Measurements from ENCODE around the gene YTHDF1. TPM values are rescaled to one million over a fixed set of nuclear protein-coding genes. Genes with fewer than 3 reads are reported as not detected.

The YTHDF1 gene
- total and polyA plus RNA-seq, 12 donors: 15.3 to 31.6 (median 21.4) TPM

DNA sequence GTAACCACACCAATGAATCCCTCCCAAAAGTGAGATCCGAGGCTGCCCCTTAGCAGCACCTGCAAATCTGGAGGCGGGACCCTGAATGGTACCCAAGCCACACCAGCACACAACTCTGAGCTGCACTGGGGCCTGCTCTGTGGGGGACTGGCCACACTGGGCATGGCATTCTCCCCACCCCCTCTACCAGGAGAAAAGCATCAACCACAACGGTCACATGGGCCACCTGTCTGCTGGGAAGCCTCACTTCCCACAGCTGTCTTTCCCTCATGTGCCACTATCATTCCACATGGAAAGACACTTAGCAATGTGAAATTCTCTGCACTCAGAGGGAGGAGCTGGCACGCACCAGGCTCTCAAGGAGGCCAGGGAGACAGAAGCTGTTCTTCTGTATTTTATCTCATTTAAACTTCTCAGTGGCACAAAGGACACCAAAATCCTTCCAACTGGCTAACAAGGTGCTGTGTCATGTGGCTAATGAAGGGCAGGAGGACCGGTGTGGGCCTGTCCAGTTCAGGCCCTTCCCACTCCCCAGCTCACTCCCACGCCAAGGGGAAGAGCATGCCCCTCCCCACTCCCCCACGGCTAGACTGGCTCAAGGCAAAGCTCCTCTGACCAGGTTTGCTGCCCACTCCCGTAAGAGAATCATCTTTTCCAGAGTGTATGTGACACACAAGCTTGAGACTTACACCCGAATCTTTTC lies 19.0 kb downstream of the YTHDF1 start:
- 63 to 72% methylated on average over 9 of the region's 9 CpGs for WGBS, 2 donors
- peaks cover 0 to 75% (median 16%) of the 10 kb centered on the region in 9 donors for H3K36me3 ChIP-seq
- H3K27ac ChIP-seq: no peak overlapping the region
- H3K9me3 ChIP-seq: no peaks in the 10 kb centered on the region
- DNase-seq (no peak), ATAC-seq (peak in 1 of 8 donors; percentile 53)
- intact Hi-C loops (cut with DNase I): no loop called here
- H3K27me3 ChIP-seq: no peaks in the 10 kb centered on the region
- peaks cover 0 to 33% (median 20%) of the 10 kb centered on the region in 9 donors for H3K4me1 ChIP-seq
- no peak overlapping the region for H3K4me3 ChIP-seq
- TF ChIP-seq, protein P1, sequence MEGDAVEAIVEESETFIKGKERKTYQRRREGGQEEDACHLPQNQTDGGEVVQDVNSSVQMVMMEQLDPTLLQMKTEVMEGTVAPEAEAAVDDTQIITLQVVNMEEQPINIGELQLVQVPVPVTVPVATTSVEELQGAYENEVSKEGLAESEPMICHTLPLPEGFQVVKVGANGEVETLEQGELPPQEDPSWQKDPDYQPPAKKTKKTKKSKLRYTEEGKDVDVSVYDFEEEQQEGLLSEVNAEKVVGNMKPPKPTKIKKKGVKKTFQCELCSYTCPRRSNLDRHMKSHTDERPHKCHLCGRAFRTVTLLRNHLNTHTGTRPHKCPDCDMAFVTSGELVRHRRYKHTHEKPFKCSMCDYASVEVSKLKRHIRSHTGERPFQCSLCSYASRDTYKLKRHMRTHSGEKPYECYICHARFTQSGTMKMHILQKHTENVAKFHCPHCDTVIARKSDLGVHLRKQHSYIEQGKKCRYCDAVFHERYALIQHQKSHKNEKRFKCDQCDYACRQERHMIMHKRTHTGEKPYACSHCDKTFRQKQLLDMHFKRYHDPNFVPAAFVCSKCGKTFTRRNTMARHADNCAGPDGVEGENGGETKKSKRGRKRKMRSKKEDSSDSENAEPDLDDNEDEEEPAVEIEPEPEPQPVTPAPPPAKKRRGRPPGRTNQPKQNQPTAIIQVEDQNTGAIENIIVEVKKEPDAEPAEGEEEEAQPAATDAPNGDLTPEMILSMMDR (IDR thresholded peaks at IDR 0.05): no peak

DNA sequence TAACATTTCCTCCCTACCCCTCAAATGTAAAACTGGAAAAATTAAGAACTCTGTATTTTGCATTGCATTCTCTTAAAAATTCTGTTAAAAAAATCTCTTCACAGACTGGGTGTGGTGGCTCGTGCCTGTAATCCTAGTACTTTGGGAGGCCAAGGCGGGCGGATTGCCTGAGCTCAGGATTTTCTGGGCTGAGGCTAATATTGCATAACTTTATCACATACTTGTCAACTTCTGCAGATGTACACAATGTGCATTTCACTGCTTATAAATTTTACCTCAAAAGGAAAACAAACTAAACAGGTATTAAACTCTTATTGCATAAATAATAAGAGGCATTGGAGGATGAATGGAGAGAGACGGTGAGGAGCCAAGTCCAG lies 21.1 kb downstream of the YTHDF1 start:
- 98 to 99% methylated on average over 4 of the region's 4 CpGs for WGBS, 2 donors
- no peak overlapping the region for H3K4me3 ChIP-seq
- intact Hi-C loops (cut with DNase I): no loop called here

DNA sequence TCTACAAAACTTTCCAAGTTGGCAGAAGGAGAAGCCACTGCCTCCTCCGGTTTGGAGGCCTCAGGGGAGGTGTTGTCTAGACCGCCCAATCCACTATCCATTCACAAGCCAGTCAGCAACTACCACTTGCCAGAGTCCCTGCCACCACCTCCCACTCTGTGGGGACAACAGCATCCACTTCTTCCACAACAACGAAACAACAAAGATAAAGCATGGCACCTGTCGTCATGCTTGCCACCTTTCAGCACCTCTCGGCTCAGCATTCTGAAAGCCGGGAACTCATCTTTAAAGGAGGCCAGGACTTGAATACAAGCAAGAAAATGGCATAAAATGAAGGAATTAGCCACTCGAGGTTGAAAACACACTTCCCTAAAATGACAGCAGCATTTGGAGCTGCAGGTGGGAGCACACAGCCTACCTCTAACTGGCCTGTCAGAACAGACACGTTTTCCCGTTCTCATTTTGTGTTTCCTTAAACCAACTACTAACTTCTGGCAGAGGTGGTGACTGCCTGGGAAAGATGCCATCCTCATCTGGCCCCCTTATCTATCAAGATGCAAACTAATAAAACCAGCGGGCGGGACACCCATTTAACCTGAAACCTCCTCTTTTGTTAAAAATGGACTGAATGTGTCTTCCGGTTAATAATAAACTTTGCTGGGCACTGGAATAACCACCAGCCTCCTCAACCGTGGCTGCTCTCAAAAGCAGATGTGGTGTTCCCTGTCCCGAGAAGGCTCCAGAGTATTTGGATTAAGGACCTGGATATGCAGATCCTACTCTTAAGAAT lies 21.7 kb downstream of the YTHDF1 start:
- 79 to 82% methylated on average over 14 of the region's 14 CpGs for WGBS, 2 donors
- Histone ChIP-seq H3K4me3 (no peak overlapping the region), H3K27ac (no peak overlapping the region), H3K4me1 (peaks cover 0 to 26% (median 20%) of the 10 kb centered on the region in 9 donors), H3K9me3 (no peaks in the 10 kb centered on the region), H3K27me3 (no peaks in the 10 kb centered on the region), H3K36me3 (peaks cover 0 to 47% (median 12%) of the 10 kb centered on the region in 9 donors)
- DNase-seq (no peak), ATAC-seq (no peak)
- intact Hi-C loops (cut with DNase I): no loop called here
- TF ChIP-seq, protein P1 (IDR thresholded peaks at IDR 0.05): no peak

More for the DNA sequence above, 21.1 kb downstream of the YTHDF1 start:
- Histone ChIP-seq H3K27ac (no peak overlapping the region), H3K9me3 (no peaks in the 10 kb centered on the region), H3K36me3 (peaks cover 0 to 53% (median 12%) of the 10 kb centered on the region in 9 donors), H3K27me3 (no peaks in the 10 kb centered on the region), H3K4me1 (peaks cover 0 to 26% (median 20%) of the 10 kb centered on the region in 9 donors)
- ATAC-seq: no peak
- TF ChIP-seq, protein P1 (IDR thresholded peaks at IDR 0.05): no peak
- DNase-seq: no peak

DNA sequence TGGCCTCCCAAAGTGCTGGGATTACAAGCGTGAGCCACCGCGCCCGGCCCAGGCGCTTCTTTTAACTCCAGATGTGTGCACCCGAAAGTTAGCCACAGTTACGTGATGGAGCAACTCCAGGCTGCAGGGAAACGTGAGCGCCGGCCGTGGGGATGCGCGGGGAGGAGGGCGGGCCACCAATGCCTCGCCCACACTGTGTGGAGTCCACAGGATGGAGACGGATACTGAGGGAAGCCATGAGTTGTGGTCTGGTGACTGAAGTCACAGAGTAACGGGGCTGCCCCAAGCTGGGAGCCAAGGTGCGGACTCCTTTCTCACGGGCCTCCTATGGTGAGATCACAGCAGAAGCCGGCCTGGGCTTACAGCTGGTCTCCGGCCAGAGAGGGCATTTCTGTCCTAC lies 23.2 kb downstream of the YTHDF1 start:
- ATAC-seq: no peak
- peaks cover 0 to 12% (median 8%) of the 10 kb centered on the region in 9 donors for H3K4me1 ChIP-seq
- H3K27me3 ChIP-seq: peaks cover 0 to 2% (median 0%) of the 10 kb centered on the region in 7 donors
- TF ChIP-seq, protein P1 (IDR thresholded peaks at IDR 0.05): no peak
- peaks cover 0 to 36% (median 12%) of the 10 kb centered on the region in 9 donors for H3K36me3 ChIP-seq
- intact Hi-C loops (cut with DNase I): no loop called here
- no peak for DNase-seq
- no peaks in the 10 kb centered on the region for H3K9me3 ChIP-seq
- H3K27ac ChIP-seq: no peak overlapping the region
- H3K4me3 ChIP-seq: no peak overlapping the region
- WGBS, 2 donors: 90 to 93% methylated on average over 21 of the region's 21 CpGs
